HG02763 (cell line): Measurements from ENCODE around the gene PRKAG2.
A peak's percentile ranks its signal among the peaks of the same experiment; 100 is the strongest.
"Not testable (repeated sequence)": the region's sequence is repeated elsewhere in the genome, so short reads cannot be mapped to it uniquely, and the experiment has no call there.

ENCODE experiments used
- ATAC-seq: cut with Tn5 transposase; IDR thresholded peaks from one replicate; pipeline ENCODE4 v1.9.1; 2021; ENCODE audit warnings: mild to moderate bottlenecking, moderate library complexity; ENCODE audit not compliant: unreplicated experiment

PRKAG2 gene

DNA sequence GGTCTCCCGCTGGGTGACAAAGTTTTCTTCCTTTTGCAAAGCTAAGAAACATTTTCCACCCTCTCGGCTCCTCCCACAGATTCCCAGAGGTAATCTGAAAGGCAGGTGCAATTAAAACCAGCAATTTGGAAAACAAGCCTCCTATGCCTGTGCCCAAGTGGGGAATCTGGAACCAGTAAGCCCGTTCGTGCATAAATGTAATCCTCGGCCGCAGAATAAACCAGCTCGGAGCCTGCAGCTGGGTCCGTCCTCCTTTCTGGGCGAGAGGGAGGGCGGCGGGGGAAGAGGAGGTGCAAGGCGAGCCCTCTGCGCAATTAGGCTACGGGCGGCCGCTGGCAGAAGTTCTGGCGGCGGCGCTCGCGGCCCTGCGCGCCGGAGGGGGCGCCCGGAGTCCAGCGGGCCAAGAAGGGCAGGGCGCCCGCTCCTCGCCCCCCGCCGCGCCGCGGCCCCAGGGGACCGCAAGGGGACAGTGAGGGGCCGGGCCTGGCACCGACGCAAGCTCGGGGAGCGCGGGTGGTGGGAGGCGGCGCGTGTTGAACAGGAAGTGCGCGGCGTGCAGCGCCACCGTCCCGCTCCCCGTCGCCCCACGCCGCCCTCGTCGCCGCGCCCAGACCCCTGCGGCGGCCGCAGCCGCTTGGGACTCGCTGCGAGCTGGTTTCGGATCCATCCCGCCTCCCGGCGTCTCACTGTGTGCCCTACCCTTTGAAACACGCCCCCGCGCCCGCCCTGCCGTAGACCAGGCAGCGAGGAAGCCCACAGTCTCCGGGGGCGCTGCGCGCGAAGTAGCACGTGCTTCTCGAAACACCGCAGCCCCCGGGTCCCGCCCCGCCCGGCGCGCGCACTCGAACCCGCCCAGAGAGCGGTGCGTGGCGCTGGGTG lies at the start of gene PRKAG2:
Gene PRKAG2 (minus strand): TSS at position 217 of the 879 bp plus-strand sequence. CDS start 495 bp downstream, outside the sequence.
- peak; percentile 62 for ATAC-seq

GRCh38 chr7:151926336-151926712 lies 49.4 kb upstream of the PRKAG2 start:
- ATAC-seq = no peak

DNA sequence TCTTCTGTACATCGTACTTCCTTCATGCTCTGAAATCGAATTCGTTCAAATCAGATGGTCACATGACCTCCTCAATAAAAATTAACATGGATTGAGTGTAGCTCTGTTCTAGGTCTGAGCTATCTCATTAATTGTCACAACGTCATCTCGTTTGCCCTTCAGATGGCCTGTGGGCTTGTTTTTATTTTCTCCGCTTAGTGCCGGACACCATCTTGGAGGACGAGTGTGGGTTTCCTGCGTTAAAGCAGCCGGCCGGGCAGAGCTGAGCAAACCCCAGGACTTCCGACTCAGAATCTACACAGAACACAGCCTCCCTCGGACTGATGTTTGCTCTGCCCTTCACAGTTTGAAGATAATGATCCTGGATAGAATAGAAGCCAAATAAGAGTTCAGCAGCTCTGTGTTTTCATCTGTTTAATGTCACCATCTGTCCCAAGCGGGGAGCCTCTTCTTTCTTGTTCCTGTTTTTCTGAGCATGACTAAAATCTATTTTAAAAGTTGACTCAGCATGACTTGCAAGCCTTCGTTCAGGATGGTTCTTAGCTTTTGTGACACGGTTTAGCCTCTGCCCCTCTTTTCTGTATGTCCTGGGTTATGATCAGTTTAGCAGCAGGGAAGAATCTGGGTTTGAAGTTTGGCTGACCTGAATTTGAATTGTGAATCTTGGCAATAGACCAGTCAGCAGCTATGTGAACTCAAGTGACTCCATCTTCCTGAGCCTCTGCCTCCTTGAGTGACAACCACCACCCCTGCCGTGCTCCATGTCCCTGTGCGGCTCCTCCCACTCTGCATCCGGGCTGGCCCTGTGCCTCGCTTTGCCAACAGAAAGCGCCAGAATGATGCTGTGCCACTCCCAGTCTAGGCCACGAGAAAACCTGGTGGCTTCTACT lies 48.8 kb upstream of the PRKAG2 start:
- no peak for ATAC-seq

- ATAC-seq = no peak
Observed at GRCh38 chr7:151924508-151924907, 47.6 kb upstream of the PRKAG2 start.

DNA sequence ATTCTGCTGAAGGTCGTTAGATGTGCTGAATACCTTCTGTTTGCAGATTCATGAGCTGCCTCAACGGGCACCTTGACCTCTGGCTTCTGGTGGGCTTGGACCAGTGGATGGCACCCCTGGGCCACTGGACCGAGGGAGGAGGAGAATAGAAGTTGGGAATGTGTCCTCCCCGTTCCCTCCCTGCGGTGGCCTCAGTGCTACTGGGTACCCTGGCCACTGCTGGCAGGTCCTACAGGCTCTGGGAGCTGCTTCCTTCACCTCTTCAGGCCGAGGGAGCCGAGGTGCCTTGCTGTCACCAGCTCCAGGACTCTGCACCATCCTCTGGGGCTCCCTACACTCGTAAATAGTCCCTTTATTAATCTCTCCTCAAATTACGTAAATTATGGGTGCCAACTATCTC lies 47.1 kb upstream of the PRKAG2 start:
- no peak for ATAC-seq

- no peak for ATAC-seq
Observed at GRCh38 chr7:151923097-151923876, 46.4 kb upstream of the PRKAG2 start.

DNA sequence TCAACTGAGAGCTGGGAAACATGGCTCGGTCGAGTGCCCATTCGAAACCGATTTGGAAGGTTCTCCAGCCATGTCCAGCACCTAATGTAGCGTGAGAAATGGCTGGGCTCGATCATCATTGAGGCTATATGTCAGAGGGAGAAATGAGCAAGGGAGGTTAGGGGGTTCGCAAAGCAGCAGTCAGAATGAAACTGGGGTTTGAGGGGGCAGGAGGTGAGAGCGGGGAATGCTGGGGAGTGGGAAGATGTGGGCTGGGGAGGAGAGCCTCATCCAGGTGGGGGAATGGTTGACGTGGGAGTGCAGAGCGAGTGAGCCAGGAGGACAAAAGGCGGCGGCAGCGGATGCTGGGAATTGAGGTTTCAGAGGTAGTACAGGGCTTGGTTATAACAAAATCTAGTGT lies 44.5 kb upstream of the PRKAG2 start:
- ATAC-seq = no peak

DNA sequence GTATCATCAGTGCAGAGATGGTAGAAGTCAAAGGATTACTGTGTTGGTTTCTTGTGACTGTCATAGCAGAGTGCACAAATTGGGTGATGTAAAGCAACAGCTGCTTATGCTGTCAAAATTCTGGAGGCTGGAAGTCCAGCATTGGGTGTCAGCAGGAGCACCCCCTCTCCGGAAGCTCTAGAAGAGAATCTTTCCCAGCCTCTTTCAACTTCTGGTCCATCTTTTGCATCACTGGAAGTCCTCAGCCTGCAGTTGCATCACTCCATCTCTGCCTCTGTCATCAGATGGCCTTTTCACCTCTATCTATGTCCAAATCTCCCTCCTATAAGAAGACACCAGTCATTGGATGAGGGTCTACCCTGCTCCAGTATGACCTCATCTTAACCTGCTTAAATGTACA lies 43.6 kb upstream of the PRKAG2 start:
- no peak for ATAC-seq

GRCh38 chr7:151919595-151919994 lies 42.7 kb upstream of the PRKAG2 start:
- ATAC-seq = no peak

GRCh38 chr7:151918510-151918843 lies 41.6 kb upstream of the PRKAG2 start:
- ATAC-seq = no peak

- no peak for ATAC-seq
Observed at GRCh38 chr7:151917791-151918509, 41.0 kb upstream of the PRKAG2 start.

DNA sequence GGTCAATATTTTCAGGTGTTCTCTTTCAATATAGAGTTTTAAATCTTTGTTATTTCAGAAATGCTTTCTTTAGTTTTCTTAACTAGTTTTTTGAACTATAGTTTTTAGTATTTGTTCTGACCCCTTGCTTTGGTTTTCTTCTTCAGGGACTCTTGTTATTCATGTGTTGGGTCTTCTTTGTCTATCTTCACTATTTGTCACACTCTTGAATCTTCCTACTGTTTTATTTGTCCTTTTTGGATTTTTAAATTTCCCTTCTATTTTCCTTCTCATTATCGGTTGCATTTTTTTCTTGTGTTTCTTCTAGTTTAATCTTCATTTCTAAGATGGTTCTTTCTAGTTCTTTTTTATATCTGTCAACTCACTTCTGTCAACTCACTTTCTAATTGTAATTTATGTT lies 37.1 kb upstream of the PRKAG2 start:
- no peak for ATAC-seq

- ATAC-seq = not testable (repeated sequence)
Observed at GRCh38 chr7:151910655-151911054, 33.7 kb upstream of the PRKAG2 start.

DNA sequence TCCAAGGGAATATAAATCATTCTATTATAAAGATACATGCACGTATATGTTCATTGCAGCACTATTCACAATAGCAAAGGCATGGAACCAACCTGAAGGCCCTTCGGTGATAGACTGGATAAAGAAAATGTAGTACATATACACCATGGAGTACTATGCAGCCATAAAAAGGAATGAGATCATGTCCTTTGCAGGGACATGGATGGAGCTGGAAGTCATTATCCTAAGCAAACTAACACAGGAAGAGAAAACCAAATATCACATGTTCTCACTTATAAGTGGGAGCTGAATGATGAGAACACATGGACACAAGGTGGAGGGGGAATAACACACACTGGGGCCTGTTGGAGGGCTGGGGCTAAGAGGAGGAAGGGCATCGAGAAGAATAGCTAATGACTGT lies 30.2 kb upstream of the PRKAG2 start:
- not testable (repeated sequence) for ATAC-seq

DNA sequence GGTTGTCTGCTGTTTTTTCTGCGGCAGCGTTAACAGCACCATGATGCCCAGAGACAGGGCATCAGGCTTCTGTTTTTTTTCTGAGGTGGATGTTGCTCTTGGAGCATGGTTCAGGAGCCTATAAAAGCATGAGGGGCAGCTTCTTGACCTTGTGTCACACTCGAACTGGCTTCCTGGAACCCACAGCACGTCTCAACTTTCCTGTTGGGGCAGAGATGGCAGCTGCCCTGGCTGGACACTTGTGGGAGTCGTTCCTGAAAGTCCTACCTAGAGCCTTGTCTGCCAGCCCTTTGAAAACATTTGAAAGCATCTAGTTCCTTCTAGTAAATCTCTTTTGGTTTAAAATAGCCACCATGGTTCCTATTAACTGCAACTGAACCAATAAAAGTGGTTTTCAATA lies 28.9 kb upstream of the PRKAG2 start:
- ATAC-seq = no peak

DNA sequence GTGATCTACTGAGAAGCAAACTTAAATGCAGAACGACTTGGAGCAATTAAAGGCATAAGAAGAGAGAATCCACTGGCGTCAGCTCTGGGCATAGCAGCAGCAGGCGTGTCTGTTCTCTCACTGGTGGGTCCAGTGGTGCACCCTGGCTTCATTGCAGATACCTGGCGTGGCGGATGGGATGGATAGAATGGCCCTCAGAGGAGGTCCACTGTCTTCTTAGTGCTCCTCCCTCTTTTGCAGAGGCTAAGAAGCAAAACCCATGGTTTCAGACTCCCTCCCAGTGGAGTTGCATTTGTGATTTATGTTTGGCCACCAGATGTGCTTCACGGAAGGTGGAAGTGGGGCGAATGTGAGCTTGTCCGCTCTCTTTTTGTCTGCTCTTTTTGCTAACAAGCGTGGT lies 28.4 kb upstream of the PRKAG2 start:
- no peak for ATAC-seq

- ATAC-seq = no peak
Observed at GRCh38 chr7:151904270-151904669, 27.4 kb upstream of the PRKAG2 start.

DNA sequence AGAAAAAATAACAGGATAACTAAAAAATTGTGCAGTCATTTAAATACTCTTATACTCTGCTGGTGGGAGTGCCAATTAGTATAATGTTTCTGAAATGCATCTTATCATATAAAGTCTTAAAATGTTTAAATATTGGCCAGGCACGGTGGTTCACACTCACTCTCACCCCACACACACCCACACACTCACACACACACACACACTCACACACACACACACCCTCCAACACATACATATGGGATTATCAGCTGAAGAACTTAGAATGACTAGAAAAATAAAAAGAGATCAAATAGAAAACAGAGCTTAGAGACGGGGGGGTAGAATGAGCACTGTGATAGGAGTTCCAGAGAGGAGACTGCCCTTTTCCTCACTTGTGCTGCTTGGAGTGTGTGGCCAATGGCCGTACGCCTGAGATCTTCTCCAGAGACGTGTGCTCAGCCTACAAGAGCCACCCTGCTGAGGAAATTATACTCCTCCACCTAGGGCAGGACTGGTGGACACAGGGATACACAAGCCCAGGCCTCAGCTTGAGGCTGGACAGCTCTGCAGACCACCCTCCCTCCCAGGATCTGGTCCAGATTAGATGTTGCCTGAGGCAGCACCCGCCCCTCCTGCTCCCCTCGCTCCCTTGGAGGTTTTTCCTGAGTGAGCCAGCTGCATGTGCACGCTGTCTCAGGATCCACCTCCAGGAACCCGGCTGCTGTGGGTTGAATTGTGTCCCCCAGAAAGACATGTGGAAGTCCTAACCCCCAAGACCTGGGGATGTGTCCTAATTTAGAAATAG lies 26.5 kb upstream of the PRKAG2 start:
- ATAC-seq = no peak

DNA sequence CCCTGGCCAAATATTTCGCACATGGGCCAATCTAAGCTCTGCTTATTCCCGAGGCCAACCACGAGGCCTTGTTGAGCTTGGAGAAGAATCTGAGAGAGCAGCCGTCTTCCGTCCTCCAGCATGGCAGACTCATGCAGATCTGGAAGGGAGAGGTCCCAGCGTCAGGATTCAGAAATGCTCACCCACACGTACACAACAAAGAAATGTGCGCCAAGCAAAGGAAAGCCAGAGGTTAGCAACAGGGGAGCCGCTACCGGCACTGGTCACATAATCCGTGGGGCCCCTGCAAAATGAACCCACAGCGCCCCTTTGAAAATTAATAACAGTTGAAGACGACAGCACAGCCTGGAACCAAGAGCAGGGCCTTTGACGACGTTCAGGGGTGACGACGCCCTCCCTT lies 25.4 kb upstream of the PRKAG2 start:
- no peak for ATAC-seq

GRCh38 chr7:151901828-151902227 lies 24.9 kb upstream of the PRKAG2 start:
- ATAC-seq = no peak
